Body of pancreas (tissue), 4 donors: ENCODE data around the gene SMG5.

Source experiments
- CTCF ChIP-seq, 7 experiments: fragments of 450-650 bp in 4 of 7; fragments of 200-600 bp in 3 of 7; sonication (generic) in 3 of 7; IDR thresholded peaks; one replicate each; pipeline ENCODE4 v1.5.1; 2016 to 2019; ENCODE audit warnings: antibody characterized with exemption in 7 of 7
- POLR2A ChIP-seq, 3 donors: fragments of 450-650 bp; IDR thresholded peaks; one replicate each; pipeline ENCODE4 v1.6.1; 2016; ENCODE audit warnings: antibody characterized with exemption in 3 of 3, mild to moderate bottlenecking in 2 of 3

GRCh38 chr1:156246241-156246780 lies 36.3 kb downstream of the SMG5 start:
- TF ChIP-seq POLR2A (IDR thresholded peaks at IDR 0.05) = no peak
- no peak for TF ChIP-seq CTCF (IDR thresholded peaks at IDR 0.05)
